RPMI8226 (cell line): ENCODE results near the gene MPP3.

Experiments used
- DNase-seq: peaks from one replicate; pipeline ENCODE4 v3.0.0-alpha.2; 2015

Gene MPP3

DNA sequence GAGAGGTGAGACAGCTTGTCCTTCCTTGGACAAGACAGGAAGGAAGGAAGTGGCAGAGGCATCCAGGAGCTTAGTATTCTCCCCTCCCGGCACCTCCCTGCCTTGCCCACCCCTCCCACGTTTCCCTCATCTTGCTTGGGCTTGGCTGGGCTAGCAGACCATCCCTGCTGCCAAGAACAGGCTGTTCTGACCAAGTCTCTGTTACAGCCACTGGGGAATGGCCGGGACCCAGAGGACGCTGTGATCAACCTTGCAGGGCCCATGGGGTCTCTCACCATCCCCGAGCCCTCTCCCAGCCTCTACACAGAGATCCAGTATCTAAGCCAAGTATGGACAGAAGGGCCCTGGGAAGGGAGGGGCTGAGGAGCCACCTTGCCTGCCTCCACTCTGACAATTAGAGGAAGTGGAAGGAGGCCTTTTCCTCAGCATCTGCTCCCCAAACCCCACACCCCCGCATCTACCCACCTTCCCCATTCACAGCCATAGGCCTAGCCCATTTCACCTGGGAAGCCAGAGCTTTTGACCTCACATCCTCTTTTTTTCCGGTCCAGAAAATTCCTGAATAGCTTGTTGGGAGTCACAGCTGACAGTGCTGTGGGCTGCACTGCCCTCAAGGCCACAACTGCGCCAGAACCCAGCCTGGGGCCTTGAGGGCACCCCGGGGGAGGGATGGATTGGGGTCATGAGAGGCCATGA is 28.1 kb upstream of the MPP3 start:
- no peak for DNase-seq

DNA sequence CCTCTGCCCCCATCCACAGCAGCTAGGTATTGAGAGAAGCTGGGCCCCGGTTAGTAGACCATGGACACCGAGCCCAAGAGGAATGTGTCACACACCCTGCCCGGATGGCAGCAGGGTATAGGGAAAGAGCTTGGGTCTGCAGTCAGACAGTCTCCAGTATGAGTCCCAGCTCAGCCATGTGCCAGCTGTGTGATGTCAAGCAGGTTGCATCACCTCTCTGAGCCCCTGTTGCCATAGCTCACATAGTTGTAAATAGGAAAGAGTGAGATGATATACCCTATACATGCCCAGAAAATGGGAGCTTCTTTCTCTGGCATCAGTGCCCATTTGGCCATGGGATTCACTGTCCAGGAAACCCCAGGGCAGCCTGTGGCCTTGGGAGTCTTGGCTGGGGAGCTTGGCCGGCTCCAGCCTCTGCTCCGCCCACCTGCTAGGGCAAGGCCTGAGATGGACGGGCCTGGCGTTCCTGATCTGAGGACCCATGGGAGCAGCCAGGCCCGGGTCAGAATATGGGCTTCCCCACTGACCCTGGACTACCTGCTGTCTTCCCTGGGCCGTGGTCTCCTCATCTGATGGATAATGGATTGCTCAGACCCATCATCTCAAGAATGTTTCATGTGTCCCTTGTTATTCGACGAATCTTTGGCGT is 27.3 kb upstream of the MPP3 start:
- DNase-seq = no peak

DNA sequence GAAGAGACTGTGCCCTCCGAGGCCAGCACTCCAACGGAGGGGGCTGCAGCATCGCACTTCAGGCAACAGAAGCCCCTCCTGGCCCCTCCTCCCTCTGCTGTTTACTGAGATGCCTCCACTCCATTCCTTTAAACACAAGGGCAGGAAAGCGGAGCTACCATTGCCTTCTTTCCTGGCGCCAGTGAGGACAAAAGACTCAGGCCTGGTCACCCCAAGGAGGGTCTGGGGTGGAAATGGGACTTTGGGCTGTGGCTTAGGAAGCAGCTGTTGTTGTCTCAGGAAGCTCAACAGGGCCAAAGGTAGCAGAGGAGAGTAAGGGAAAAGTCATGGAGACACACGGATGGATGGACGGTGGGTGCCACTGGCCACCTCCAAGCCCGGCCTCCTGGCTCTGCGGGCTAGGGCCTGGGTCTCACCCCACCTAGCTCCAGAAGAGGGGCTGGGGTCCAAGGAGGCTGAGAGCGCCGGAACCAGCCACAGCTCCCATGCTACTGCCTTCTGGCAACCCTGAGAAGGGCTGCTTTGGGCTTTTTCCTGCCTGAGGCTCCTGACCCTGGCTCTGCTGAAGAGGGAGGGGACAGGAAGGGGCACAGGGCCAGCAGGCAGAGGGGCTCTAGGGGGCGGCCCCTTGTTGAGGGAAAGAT is 25.1 kb upstream of the MPP3 start:
- DNase-seq = no peak

DNA sequence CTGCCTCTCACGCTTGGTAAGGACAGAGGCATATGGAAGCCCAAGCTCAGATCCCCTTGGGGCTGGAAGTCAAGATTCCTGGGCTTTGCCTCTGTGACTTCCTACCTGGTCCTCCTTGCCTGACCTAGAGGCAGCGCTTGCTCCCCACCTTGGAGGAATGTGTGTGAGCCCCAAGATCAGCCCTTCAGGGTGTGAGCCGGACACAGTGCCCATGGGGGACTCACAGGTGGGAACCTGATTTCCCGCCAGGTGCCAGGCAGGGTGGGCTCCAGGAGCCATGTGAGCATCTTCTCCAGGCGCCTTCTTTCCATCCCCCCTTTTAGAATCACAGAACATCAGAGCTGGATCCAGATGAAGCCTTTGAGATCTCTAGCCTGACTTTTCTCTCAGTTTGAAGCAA is 24.2 kb upstream of the MPP3 start:
- no peak for DNase-seq

DNA sequence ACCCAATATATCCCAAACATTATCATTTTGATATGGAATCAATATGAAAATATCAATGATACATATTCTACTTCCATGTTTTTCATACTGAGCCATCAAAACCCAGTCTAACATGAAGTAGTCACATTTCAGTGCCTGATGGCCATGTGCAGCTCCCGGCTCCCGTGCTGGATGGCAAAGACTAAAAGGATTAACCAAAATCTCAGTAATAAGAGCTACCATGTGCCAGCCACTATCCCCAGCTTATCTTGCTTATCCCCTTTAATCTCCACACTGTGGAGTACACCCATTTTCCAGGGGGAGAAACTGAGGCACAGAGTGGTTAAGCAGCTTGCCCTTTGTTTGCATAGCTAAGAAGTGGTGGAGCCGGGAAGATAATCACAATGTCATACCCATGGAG is 23.2 kb upstream of the MPP3 start:
- no peak for DNase-seq

DNA sequence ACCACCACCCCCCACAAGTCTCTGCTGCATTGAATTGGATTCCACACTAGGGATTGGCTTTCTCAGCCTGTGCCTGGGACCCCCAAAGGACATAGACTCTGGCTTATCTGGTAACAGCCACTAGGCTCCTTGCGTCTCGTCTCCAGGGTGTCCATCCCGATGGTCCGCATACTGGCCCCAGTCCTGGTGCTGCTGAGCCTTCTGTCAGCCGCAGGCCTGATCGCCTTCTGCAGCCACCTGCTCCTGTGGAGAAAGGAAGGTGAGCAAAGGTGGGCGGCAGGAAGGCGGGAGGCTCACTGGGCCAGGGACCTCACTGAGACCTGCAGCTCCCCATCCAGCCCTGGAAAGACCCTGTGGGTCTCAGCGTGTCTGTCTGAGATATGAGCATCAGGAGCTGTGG is 22.1 kb upstream of the MPP3 start:
- DNase-seq = no peak

DNA sequence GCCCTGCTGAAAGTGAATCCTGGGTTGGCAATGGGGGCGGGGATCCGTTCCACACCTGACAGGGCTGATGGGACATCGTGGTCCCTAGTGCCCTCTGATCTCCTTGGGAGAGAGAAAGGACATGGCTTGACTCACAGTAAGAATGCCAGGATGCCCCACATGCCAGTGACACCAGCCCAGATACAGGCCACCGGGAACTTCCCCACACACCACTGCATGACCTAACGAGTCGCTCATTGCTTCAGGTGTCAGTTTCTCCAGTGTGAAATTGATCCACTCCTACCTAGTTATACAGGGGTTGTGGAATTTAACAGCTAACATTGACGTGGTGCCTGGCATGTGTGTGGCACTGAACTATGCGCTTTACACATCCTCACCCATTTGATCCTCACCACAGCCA is 21.6 kb upstream of the MPP3 start:
- no peak for DNase-seq

DNA sequence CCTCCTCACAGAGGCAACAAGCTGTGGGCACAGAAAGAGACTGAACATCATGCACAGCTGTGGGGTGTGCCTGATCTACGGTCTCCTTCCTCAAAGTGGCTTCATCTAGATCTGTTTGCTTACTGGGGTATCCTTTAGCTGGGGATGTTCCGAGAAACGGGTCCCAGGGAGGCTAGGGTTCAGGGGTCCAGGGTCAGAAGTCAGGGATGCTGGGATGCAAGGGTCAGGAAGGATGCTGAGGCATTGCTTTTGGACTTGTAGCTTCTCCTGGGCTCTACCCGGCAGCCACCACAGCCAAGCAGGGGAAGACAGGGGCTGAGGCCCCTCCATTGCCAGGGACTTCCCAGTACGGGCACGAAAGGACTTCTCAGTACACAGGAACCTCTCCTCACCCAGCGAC is 20.6 kb upstream of the MPP3 start:
- no peak for DNase-seq

DNA sequence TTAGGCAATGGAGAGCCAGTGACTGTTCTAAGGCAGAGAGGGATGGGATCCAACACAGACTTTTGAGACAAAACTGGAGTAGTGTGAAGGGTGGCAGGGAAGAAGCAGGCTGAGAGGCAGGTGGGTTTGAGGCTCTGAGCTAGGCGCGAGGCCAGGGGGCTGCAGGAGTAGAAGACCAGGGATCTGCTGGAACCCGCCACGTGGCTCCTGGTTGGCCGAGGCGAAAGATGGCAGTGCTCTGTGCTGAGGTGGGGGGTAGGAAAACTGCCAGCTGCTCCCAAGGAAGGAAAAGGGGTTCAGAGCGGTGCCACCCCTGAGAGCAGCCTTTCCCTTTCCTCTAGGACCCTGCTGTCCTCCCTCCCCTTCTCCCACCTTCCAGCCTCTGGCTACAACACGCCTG is 19.6 kb upstream of the MPP3 start:
- DNase-seq = no peak

DNA sequence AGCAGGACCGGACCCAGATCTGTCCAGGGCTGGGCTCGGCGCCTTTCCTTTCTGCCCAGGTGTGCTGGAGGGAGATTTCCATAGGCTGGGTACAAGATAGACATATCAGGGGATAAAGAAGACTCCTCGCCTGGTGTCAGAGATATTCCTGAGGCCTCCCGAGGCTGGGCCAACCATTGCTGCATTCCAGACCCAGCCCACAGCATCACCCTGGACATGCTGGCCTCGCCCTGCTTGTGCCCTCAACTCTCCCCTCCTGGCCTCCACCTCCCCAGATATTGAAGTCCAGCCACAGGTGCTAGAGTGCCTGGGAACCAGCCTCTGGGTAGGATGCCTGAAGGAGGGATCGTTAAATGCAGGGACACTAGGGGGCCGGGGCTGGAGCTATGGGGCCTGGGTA is 16.2 kb upstream of the MPP3 start:
- no peak for DNase-seq

DNA sequence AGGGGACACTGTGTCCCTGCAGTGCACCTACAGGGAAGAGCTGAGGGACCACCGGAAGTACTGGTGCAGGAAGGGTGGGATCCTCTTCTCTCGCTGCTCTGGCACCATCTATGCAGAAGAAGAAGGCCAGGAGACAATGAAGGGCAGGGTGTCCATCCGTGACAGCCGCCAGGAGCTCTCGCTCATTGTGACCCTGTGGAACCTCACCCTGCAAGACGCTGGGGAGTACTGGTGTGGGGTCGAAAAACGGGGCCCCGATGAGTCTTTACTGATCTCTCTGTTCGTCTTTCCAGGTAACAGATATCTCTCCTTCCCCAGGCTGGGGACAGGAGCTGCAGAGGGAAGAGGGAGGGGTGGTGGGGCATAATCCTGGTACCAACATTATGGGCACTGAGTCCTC is 15.7 kb upstream of the MPP3 start:
- DNase-seq = no peak

DNA sequence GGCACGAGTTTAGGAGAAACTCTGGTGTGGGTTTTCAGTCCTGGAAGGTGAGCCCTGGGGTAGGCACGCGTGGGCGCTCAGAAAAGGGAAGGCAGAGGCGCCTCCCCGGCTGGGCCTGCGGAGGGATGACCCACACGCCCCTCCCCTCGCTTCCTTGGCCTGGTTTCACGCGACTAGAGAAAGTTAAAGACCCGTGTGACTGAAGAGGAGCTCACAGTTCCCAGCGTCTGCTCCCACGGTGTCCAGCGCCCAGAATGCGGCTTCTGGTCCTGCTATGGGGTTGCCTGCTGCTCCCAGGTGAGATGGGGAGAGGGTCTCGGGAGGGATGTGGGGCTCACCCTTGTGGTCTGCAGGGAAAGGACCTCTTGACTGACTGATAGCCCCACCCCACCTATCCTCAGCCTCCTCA is 14.0 kb upstream of the MPP3 start, which contains the start of gene CD300LG:
Gene CD300LG (plus strand): TSS at position 214 of the 409 bp plus-strand sequence. CDS start 41 bp downstream, at position 255.
- DNase-seq = no peak

DNA sequence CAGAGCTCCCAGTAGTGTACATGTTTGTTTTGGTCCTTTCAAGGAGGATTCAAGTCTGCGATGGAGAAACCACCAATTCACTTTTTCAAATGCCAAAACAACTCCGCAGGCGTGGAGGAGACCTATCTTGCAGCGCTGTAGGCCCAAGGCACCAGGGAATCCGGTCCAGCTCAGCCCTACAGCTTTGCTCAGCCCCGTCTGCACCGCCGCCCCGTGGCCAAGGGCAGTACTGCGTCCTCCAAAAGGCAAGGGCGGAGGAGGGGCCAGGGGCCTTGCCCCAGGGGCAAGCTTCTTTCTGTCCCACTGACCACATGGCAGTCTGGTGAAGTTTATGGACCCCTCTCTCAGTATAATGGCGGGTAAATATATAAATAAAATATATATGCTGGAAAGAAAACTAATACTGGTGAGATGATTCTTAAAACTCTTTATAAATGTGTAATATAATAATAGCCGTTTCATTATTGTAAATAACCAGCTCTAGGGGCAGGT is 13.3 kb upstream of the MPP3 start:
- peak; percentile 71 for DNase-seq

DNA sequence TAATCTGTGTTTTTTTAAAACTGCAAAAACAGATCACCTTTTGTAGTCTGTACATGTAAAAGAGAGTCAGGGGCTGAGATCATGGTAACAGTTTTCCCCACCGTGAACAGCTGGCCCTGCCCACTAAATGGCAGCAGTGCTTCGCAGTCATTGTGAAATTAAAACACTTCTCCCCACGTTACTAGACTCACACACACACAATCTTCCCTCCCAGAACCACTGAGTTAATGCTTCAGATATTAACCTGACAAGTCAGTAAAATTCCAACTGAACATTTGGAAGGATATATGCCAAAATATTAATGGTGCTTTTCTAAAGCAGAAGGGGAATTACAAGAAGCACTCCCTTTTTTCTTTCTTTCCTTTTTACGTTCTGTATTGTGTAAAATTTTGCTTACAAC is 12.8 kb upstream of the MPP3 start:
- DNase-seq = no peak

DNA sequence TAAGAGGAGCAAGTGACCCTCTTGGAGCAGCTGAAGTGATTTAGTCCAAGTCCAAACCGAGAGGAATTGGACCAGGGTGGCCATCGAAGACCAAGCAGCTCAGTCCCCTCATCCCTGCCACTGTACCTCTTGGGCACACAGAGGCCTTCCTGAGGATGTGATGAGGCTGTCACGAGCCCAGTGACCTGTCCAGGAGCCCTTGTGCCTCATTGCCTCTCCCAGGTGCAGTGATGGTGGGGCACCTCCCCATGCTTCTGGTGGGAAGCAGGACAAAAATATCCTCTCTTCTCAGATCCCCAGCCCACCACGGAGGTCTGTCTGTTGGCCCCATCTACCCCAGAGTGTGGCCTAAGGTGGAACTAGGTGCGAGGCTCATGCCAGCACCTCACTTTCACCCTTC is 11.3 kb upstream of the MPP3 start:
- no peak for DNase-seq

DNA sequence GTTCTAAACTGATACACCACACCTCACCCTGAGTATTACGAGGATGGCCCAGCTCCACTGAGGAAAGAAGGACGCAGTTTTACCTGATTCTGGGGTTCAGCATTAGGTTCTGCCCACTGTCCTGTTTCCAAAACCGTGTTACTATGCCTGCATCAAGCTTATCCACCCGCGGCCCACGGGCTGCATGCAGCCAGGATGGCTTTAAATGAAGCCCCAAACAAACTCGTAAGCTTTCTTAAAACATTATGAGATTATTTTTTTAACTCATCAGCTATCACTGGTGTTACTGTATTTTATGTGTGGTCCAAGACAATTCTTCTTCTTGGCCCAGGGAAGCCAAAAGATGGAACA is 10.0 kb upstream of the MPP3 start:
- no peak for DNase-seq

DNA sequence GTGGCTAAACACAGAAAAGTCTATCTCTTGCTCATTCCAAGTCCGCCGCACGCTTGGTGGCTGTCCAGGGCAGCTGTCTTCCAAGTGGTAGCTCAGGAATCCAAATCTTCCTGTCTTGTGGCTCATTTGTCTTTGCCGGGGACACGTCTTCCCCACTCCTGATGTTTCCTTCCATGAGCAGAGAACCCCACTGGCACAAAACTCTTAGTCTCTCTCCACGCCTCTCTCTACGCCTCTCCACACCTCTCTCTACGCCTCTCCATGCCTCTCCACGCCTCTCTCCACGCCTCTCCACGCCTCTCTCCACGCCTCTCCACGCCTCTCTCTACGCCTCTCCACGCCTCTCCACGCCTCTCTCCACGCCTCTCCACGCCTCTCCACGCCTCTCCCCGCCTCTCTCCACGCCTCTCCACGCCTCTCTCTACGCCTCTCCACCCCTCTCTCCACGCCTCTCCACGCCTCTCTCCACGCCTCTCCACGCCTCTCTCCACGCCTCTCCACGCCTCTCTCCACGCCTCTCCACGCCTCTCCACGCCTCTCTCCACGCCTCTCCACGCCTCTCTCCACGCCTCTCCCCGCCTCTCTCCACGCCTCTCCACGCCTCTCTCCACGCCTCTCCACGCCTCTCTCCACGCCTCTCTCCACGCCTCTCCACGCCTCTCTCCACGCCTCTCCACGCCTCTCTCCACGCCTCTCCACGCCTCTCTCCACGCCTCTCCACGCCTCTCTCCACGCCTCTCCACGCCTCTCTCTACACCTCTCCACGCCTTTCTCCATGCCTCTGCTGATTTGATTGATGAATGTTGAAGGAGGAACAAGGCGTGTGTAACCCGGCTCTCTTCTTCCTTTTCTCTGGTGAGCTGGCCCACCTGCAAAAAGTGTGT is 9.4 kb upstream of the MPP3 start:
- peak; percentile 35 for DNase-seq

DNA sequence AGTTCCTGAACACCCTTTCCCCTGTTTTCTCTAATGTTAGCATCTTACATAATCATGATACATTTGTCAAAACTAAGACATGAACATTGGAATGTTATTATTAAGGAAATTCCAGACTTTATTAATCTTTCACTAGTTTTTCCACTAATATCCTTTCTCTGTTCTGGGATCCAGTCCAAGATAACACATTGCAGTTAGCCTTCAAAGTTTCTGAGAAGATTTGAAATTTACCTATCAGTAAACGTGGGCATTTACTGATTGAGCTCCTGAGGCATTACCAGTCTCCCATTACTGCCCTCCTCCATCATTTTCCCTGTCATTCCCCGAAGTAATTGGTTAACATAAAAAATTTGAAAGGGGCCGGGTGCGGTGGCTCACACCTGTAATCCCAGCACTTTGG is 8.3 kb upstream of the MPP3 start:
- DNase-seq = no peak

DNA sequence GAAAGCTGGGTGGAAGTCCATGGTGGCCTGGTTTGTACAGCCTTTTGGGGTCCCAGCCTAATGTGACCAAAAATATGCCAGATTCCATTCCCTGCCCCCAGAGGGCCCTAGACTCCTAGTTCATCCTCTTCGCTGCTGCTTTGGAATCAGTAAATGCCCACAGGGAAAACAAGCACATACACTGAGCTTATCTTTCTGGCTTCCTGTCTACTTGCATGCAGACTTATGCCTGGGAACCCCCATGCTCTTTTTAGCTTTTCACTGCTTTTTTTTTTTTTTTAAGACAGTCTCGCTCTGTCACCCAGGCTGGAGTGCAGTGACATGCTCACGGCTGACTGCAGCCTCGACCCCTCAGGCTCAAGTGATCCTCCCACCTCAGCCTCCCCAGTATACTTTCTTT is 7.9 kb upstream of the MPP3 start:
- no peak for DNase-seq

DNA sequence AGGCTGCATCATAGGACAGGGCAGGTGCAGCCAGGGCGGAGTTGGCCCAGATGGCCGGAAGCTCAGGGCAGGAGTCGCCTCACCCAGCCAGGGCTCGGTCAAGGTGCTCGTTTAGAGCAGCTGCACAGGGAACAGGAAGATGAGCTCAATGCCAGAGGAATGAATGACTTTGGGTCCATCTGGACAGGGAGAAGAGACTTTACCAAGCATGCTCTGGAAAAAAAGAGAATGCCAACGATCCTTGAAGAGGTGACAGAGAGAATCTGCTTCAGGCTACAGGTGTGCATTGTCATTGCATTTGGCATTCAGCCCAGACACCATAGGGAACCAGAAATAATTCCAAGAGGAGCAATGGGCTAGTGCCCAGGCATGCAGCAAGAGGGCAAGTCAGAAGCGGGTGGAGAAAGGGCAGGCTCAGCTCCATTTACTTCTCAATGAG is 6.7 kb upstream of the MPP3 start:
- peak; percentile 72 for DNase-seq

DNA sequence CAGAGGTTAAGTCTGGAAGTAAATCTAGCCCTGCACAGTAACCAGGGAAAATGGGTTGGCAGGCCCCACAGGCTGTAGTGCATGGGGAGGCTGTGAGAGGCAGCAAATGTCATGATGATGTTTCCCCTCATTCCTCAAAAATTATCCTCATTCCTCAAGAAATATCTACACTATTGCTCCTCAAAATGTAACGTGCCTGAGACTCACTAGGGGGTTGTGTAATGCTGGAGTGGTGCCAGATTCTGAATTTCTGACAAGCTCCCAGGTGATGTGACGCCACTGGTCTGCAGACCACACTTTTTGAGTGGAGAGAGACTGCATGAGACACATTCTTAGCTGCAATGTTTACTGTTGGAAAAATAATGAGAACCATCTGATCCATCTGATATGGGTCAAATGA is 1.2 kb upstream of the MPP3 start:
- DNase-seq = no peak

DNA sequence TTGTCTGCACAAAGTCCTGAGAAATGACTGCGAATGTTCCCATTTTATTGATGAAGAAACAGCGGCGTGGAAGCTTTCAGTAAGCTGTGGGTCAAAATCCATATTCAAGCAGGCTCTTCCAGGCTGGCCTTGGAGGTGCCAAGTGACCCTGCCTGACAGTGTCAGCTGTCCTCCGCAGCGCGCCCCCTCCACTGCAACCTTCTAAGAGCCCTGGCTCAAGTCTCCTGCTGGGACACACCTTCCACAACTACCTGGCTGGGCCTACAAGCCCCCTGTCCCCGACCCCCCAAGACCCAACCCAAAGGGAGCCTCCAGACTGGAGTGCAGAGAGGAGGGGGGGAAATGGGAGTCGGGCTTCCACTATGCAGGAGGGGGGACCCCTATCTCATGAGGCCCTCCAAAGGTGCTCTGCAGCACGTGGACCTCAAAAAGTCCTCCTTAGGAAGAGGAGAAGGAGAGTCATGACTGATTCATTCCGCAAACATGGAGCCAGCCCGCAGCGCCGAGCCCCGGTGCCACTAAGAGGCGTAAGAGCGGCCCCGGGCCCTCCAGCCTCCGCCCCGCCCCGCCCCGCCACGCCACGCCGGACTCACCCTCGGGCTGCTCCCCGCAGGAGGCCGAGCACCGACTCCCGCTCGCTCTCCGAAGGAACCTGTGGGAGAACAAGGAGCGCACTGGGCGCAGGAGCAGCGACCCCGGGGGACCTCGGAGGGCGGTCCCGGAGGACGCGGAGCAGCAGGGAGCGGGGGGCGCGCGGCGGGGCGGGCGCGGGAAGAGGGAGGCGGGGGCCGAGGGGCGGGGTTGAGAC is 574 bp downstream of the MPP3 start:
- no peak for DNase-seq
